ENCODE results near the gene SLC4A4. TPM values are rescaled to one million over a fixed set of nuclear protein-coding genes. Genes with fewer than 3 reads are reported as not detected.

Gene SLC4A4
- total and polyA plus RNA-seq, 2 of the 8 experiments (the other 6 are each of a cell fraction or from before 2014, with no cell fraction given): 0.67 to 2.8 TPM

DNA sequence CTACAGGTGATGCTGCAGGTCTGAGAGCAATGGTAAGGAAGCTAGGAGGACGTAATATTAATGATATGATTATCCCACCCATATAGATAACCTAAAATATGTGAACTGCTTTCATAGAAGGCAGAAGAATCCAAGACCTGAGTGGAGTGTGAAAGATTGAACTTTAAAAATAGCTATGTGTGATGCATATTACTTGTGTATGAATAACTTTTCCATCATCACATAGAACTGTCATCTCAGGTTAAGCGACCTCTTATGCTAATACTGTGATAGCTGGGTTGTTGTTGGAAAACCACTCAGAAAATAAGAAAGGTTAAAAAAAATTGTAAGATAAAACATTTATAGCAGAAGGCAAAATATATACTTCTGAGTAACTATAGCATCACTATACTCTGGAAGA is 90.3 kb downstream of the SLC4A4 start:
- Histone ChIP-seq H3K4me3 (ENCODE audit: extremely low read depth in 1 of 4, insufficient read depth in 2 of 4, low read depth in 3 of 4, low read length in 4 of 4) (no peak overlapping the region), H4K91ac (replicated peaks; ENCODE audit: insufficient read length, low read length) (no peak overlapping the region), H2BK120ac (replicated peaks; ENCODE audit: low read depth, low read length) (no peak overlapping the region), H3K18ac (ENCODE audit: extremely low read depth, low read length) (no peak overlapping the region), H2AK5ac (ENCODE audit: low read depth, low read length) (no peak overlapping the region), H3K4me2 (ENCODE audit: insufficient read depth in 1 of 2, low read depth in 2 of 2, low read length in 2 of 2) (no peak overlapping the region), H3K4me1 (replicated peaks in 1 of 4; ENCODE audit: control insufficient read depth in 3 of 4, insufficient read depth in 4 of 4, low read length in 3 of 4) (no peaks in the 10 kb centered on the region), H3K4ac (replicated peaks; ENCODE audit: insufficient read length, low read depth, low read length) (no peak overlapping the region), H2BK20ac (ENCODE audit: low read length) (no peak overlapping the region), H2AFZ (ENCODE audit: low read length) (no peak overlapping the region), H2BK12ac (ENCODE audit: low read depth, low read length) (no peak overlapping the region), H3K9ac (replicated peaks in 1 of 4; ENCODE audit: extremely low read depth in 1 of 4, low read depth in 3 of 4, low read length in 3 of 4) (no peak overlapping the region), H2BK5ac (ENCODE audit: low read depth, low read length) (no peak overlapping the region), H3K79me1 (ENCODE audit: low read depth, low read length) (no peaks in the 10 kb centered on the region), H4K5ac (ENCODE audit: insufficient read length, low read depth, low read length) (no peak overlapping the region), H2BK15ac (ENCODE audit: low read length) (no peak overlapping the region), H3K14ac (ENCODE audit: insufficient read length) (no peak overlapping the region), H4K20me1 (replicated peaks in 1 of 2; ENCODE audit: control insufficient read depth in 1 of 2, insufficient read depth in 2 of 2, low read length in 2 of 2) (no peaks in the 10 kb centered on the region), H3K36me3 (ENCODE audit: control insufficient read depth in 2 of 4, insufficient read depth in 4 of 4, low read length in 3 of 4) (no peaks in the 10 kb centered on the region), H3K79me2 (ENCODE audit: control insufficient read depth in 1 of 2, insufficient read depth in 2 of 2, low read length in 2 of 2) (no peaks in the 10 kb centered on the region), H3K23ac (ENCODE audit: insufficient read length) (no peak overlapping the region), H3K27ac (ENCODE audit: low read depth, low read length) (no peak overlapping the region), H3K23me2 (ENCODE audit: low read depth, low read length) (no peaks in the 10 kb centered on the region), H3K56ac (replicated peaks; ENCODE audit: insufficient read length, low read depth, low read length) (no peak overlapping the region), H3K9me3 (ENCODE audit: insufficient read depth in 2 of 2, low read depth in 1 of 2, low read length in 1 of 2) (no peaks in the 10 kb centered on the region), H3K27me3 (replicated peaks in 1 of 4; ENCODE audit: control insufficient read depth in 3 of 4, extremely low read depth in 1 of 4, insufficient read depth in 3 of 4, low read length in 3 of 4) (no peaks in the 10 kb centered on the region), H4K8ac (ENCODE audit: extremely low read depth, insufficient read depth, low read length) (no peak overlapping the region)
- ChIA-PET POLR2A (ENCODE audit: partially characterized antibody) (no interaction called here), CTCF (ENCODE audit: partially characterized antibody) (no interaction called here)
- WGBS, 2 experiments (ENCODE audit: extremely low coverage in 1 of 2, insufficient coverage in 1 of 2, insufficient read length in 1 of 2, insufficient replicate concordance in 2 of 2, low coverage in 1 of 2, low lambda C conversion rate in 2 of 2, missing lambda C conversion rate in 1 of 2): 93% methylated on average over 2 of the region's 2 CpGs; no CpG with 5 or more reads in 1 of the 2 experiments
- DNase-seq (ENCODE audit: low read depth in 1 of 2, low spot score in 2 of 2) (no peak), FAIRE-seq (no peak)
- TF ChIP-seq, protein P1, sequence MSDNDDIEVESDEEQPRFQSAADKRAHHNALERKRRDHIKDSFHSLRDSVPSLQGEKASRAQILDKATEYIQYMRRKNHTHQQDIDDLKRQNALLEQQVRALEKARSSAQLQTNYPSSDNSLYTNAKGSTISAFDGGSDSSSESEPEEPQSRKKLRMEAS (IDR thresholded peaks at IDR 0.05): no peak
- TF ChIP-seq PHF8 (conservative IDR thresholded peaks at IDR 0.05; ENCODE audit: low read depth, low read length): no peak
- no peak for TF ChIP-seq CTBP2 (IDR thresholded peaks at IDR 0.05; ENCODE audit: borderline replicate concordance, insufficient read depth, insufficient read length, low read length)
- TF ChIP-seq NRF1 (IDR thresholded peaks at IDR 0.05; ENCODE audit: low read depth, low read length): no peak
- TF ChIP-seq CHD2 (IDR thresholded peaks at IDR 0.05; ENCODE audit: low read length): no peak
- no peak for TF ChIP-seq NANOG (IDR thresholded peaks at IDR 0.05; ENCODE audit: insufficient read depth, low read depth, low read length, poor library complexity, severe bottlenecking)
- no peak for TF ChIP-seq ASH2L (IDR thresholded peaks at IDR 0.05; ENCODE audit: low read length)
- TF ChIP-seq SP4 (IDR thresholded peaks at IDR 0.05; ENCODE audit: low read length): no peak
- TF ChIP-seq, protein P2, sequence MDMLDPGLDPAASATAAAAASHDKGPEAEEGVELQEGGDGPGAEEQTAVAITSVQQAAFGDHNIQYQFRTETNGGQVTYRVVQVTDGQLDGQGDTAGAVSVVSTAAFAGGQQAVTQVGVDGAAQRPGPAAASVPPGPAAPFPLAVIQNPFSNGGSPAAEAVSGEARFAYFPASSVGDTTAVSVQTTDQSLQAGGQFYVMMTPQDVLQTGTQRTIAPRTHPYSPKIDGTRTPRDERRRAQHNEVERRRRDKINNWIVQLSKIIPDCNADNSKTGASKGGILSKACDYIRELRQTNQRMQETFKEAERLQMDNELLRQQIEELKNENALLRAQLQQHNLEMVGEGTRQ (IDR thresholded peaks at IDR 0.05; ENCODE audit: low read length): no peak
- no peak for TF ChIP-seq GTF2F1 (IDR thresholded peaks at IDR 0.05; ENCODE audit: borderline replicate concordance, low read depth, low read length)

All from H1 (cell line).